Measurements from ENCODE around the gene ADM2.

ADM2 gene

GRCh38 chr22:50486561-50487289 lies 5.4 kb downstream of the ADM2 start, which contains the start of gene MIOX:
Gene MIOX (plus strand): TSS chr22:50486859. CDS start chr22:50486898, 39 bp downstream.
- Histone ChIP-seq H3K4me2 (ENCODE audit: low read length) (no peak within 1 kb of the TSS), H3F3A (ENCODE audit: control insufficient read depth, insufficient read depth) (no peaks in the 10 kb centered on the region), H3K4me1 (ENCODE audit: control insufficient read depth, low read length) (peaks cover 26% of the 10 kb centered on the region), H3K9me3 (ENCODE audit: control insufficient read depth, insufficient read depth, low read length) (no peaks in the 10 kb centered on the region), H4K20me1 (ENCODE audit: control insufficient read depth, insufficient read depth, low read depth, low read length) (no peaks in the 10 kb centered on the region), H3K36me3 (ENCODE audit: control insufficient read depth, low read length) (no peaks in the 10 kb centered on the region), H3K9me2 (replicated peaks; ENCODE audit: control insufficient read depth, low read length) (no peaks in the 10 kb centered on the region), H3K27ac (ENCODE audit: low read depth, low read length) (no peak within 1 kb of the TSS), H3K79me2 (ENCODE audit: control insufficient read depth, low read length) (no peaks in the 10 kb centered on the region), H3K27me3 (ENCODE audit: control insufficient read depth, low read length) (peaks cover 13% of the 10 kb centered on the region), H3K4me3 (ENCODE audit: low read length) (no peak within 1 kb of the TSS)
- TF ChIP-seq, protein P1, sequence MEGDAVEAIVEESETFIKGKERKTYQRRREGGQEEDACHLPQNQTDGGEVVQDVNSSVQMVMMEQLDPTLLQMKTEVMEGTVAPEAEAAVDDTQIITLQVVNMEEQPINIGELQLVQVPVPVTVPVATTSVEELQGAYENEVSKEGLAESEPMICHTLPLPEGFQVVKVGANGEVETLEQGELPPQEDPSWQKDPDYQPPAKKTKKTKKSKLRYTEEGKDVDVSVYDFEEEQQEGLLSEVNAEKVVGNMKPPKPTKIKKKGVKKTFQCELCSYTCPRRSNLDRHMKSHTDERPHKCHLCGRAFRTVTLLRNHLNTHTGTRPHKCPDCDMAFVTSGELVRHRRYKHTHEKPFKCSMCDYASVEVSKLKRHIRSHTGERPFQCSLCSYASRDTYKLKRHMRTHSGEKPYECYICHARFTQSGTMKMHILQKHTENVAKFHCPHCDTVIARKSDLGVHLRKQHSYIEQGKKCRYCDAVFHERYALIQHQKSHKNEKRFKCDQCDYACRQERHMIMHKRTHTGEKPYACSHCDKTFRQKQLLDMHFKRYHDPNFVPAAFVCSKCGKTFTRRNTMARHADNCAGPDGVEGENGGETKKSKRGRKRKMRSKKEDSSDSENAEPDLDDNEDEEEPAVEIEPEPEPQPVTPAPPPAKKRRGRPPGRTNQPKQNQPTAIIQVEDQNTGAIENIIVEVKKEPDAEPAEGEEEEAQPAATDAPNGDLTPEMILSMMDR (IDR thresholded peaks at IDR 0.05; ENCODE audit: low read depth, low read length, poor library complexity, severe bottlenecking) = no peak
- no peak for TF ChIP-seq EZH2phosphoT487 (IDR thresholded peaks at IDR 0.05; ENCODE audit: borderline replicate concordance, low read length)

GRCh38 chr22:50487290-50488005 lies 6.1 kb downstream of the ADM2 start:
- TF ChIP-seq, protein P1 (IDR thresholded peaks at IDR 0.05; ENCODE audit: low read depth, low read length, poor library complexity, severe bottlenecking) = no peak
- no peak for TF ChIP-seq EZH2phosphoT487 (IDR thresholded peaks at IDR 0.05; ENCODE audit: borderline replicate concordance, low read length)
- no peaks in the 10 kb centered on the region for H3F3A ChIP-seq (ENCODE audit: control insufficient read depth, insufficient read depth)
- H3K27ac ChIP-seq (ENCODE audit: low read depth, low read length) = no peak overlapping the region
- H3K79me2 ChIP-seq (ENCODE audit: control insufficient read depth, low read length) = no peaks in the 10 kb centered on the region
- peaks cover 5% of the 10 kb centered on the region for H3K27me3 ChIP-seq (ENCODE audit: control insufficient read depth, low read length)
- no peaks in the 10 kb centered on the region for H3K9me2 ChIP-seq (replicated peaks; ENCODE audit: control insufficient read depth, low read length)
- no peaks in the 10 kb centered on the region for H3K9me3 ChIP-seq (ENCODE audit: control insufficient read depth, insufficient read depth, low read length)
- H3K4me1 ChIP-seq (ENCODE audit: control insufficient read depth, low read length) = peaks cover 20% of the 10 kb centered on the region
- no peaks in the 10 kb centered on the region for H3K36me3 ChIP-seq (ENCODE audit: control insufficient read depth, low read length)
- no peaks in the 10 kb centered on the region for H4K20me1 ChIP-seq (ENCODE audit: control insufficient read depth, insufficient read depth, low read depth, low read length)
- H3K4me3 ChIP-seq (ENCODE audit: low read length) = no peak overlapping the region
- no peak overlapping the region for H3K4me2 ChIP-seq (ENCODE audit: low read length)

DNA sequence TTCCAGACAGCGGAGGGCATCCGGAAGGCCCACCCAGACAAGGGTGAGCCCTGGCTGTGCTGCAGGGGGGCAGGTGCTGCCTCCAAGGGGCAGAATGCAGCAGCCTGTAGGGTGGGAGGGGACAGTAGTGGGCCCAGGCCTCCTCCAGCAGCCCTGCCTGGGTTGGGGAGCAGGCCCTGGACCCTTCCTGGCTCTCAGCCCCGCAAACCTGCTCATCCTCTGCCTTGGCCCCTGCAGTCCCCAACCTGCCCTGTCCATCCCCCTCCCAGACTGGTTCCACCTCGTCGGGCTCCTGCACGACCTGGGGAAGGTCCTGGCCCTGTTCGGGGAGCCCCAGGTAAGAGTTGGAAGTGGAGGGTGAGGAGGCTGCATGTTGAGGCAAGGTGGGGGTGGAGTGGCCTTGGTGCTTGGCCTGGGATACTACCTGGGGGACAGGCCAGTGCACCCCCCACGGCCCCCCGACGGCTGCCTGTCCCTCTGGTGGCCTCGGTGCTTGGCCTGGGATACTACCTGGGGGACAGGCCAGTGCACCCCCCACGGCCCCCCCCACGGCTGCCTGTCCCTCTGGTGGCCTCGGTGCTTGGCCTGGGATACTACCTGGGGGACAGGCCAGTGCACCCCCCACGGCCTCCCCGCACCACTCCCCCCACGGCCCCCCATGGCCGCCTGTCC lies 6.8 kb downstream of the ADM2 start:
- H3K27me3 ChIP-seq (ENCODE audit: control insufficient read depth, low read length) = no peaks in the 10 kb centered on the region
- H3K4me3 ChIP-seq (ENCODE audit: low read length) = no peak overlapping the region
- H3K79me2 ChIP-seq (ENCODE audit: control insufficient read depth, low read length) = no peaks in the 10 kb centered on the region
- H4K20me1 ChIP-seq (ENCODE audit: control insufficient read depth, insufficient read depth, low read depth, low read length) = no peaks in the 10 kb centered on the region
- H3K9me3 ChIP-seq (ENCODE audit: control insufficient read depth, insufficient read depth, low read length) = no peaks in the 10 kb centered on the region
- H3K4me1 ChIP-seq (ENCODE audit: control insufficient read depth, low read length) = peaks cover 20% of the 10 kb centered on the region
- H3F3A ChIP-seq (ENCODE audit: control insufficient read depth, insufficient read depth) = no peaks in the 10 kb centered on the region
- H3K36me3 ChIP-seq (ENCODE audit: control insufficient read depth, low read length) = no peaks in the 10 kb centered on the region
- TF ChIP-seq, protein P1 (IDR thresholded peaks at IDR 0.05; ENCODE audit: low read depth, low read length, poor library complexity, severe bottlenecking) = no peak
- no peak for TF ChIP-seq EZH2phosphoT487 (IDR thresholded peaks at IDR 0.05; ENCODE audit: borderline replicate concordance, low read length)
- no peak overlapping the region for H3K27ac ChIP-seq (ENCODE audit: low read depth, low read length)
- no peaks in the 10 kb centered on the region for H3K9me2 ChIP-seq (replicated peaks; ENCODE audit: control insufficient read depth, low read length)
- H3K4me2 ChIP-seq (ENCODE audit: low read length) = no peak overlapping the region
